Activated CD8-positive, alpha-beta memory T cell treated with anti-CD3 and anti-CD28 coated beads, Interleukin-2, amount 50 U/mL, for 1 hour (primary cell): ENCODE measurements around the gene NIP7.

ENCODE experiments used
- DNase-seq: peaks from one replicate; pipeline ENCODE4 v3.0.0-alpha.2; 2020; ENCODE audit errors: extremely low read depth

NIP7 gene

DNA sequence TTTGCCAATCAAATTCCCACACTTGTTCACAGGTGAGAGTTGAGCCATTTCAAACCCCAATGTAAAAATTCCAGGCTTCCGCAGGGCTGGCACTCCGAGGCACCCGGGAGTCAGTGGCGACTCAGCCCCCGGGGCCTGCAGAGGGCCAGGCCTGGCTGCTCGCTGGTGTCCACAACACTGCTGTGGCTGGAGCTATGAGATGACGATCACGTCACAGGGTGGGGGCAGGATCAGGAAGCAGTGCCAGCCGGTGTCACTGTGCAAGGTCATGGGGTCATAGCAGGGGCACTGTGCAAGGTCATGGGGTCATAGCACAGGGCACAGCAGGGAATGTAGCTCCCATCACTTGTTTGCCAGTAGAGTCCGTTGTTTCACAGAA lies 20.7 kb upstream of the NIP7 start:
- DNase-seq: no peak

- no peak for DNase-seq
Observed at GRCh38 chr16:69319381-69319780, 20.2 kb upstream of the NIP7 start.

DNA sequence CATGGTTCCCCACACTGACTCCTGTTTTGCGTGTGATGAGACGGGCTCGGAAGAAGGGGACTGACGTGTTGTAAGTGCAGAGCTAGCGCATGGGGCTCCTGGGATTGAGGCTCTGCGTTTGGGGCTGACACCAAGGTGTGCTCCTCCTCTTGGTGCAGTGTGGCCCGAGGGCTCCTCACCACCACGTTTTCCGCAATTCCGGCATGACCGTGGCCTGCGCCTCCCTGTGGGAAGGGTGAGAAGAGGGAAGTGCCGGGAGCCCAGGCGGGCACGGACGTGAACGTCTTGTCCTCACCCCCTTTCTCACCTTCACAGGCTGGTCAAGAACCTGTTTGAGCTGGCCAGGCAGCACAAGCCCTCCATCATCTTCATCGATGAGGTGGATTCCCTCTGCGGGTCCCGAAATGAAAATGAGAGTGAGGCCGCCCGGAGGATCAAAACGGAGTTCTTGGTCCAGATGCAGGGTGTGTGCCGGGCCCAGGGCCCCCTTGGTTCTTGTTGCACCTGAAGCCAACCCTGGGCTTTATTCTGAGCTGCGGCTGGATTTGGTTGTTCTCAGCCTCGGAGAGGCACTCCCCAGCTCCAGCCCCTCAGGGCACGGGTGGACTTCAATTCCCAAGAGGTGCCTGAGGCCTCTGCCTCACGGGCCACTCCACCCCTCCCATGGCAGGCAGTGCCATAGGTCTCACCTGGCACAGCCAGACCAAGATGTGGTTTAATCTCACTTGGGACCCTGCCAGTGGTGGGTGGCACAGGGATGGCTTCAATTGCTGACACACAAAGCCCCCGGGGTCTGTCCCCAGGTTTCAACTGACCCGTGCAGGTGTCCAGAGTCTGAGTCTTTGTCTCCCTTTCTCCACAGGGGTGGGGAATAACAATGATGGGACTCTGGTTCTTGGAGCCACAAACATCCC lies 19.5 kb upstream of the NIP7 start:
- DNase-seq: no peak

DNA sequence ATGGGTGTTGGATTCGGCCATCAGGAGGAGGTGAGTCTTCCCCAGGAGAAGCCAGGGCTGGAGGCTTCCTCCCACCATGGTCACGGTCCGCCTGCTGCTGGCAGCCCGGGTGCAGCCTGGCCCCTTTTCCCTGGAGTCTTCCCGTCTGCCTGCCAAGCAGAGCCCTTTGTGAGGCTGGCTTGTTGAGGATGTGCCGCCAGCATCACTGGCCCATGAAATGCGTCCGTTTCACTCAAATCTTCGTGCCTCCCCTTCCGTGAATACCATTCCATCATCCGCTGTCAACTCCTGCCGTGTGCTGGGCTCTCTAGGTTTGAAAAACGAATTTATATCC lies 18.9 kb upstream of the NIP7 start:
- no peak for DNase-seq

GRCh38 chr16:69321080-69321479 lies 18.5 kb upstream of the NIP7 start:
- DNase-seq: no peak

DNA sequence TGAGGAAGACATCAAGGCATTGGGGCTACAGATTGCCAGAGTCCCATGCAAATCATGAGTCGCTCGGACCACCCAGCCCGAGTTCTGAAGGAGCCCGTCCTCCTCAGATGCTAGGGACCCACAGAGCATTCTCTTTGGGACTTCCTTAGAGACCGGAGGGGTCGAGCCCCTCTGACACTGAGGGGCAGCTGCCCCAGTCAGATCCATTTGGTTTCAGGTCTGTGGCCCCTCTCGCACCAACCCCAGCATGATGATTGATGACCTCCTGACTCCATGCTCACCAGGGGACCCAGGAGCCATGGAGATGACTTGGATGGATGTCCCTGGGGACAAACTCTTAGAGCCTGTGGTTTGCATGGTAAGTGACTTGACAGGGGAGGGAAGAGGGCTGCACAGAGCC lies 17.2 kb upstream of the NIP7 start:
- DNase-seq: no peak

DNA sequence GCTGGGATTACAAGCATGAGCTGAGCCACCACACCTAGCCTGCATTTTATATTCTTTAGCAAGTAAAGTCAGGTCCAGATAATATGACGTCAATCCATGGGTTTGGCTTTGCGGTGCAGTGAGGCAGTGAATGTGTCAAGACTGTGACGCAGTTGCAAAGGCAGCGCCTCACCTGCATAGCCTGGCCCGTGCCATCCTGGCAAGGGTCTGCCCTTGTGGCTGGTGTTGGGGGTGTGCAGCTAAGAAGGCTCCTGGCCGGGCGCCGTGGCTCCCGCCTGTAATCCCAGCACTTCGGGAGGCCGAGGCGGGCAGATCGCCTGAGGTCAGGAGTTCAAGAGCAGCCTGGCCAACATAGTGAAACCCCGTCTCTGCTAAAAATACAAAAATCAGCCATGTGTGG lies 16.2 kb upstream of the NIP7 start:
- DNase-seq: no peak

DNA sequence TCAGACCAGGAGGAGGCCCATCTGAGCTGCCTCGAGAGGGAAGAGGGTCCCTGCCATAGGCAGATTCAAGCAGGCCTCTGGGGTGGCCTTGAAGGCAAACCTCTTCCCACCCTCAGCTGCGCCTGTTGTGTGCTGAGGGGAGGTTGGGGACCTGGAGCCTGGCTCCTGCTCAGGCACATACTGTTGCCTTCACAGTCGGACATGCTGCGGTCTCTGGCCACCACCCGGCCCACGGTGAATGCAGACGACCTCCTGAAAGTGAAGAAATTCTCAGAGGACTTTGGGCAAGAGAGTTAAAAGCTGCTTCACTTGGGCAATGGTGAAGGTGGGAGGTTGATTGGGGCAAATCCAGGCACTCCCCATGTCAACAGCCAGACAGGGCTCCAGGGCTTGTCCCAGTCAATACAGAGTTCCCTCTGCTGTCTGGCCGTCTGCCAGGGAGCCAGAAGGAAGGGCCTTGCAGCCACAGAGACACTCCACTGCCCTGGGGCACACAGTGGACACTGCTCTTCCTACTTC lies 15.5 kb upstream of the NIP7 start:
- no peak for DNase-seq

DNA sequence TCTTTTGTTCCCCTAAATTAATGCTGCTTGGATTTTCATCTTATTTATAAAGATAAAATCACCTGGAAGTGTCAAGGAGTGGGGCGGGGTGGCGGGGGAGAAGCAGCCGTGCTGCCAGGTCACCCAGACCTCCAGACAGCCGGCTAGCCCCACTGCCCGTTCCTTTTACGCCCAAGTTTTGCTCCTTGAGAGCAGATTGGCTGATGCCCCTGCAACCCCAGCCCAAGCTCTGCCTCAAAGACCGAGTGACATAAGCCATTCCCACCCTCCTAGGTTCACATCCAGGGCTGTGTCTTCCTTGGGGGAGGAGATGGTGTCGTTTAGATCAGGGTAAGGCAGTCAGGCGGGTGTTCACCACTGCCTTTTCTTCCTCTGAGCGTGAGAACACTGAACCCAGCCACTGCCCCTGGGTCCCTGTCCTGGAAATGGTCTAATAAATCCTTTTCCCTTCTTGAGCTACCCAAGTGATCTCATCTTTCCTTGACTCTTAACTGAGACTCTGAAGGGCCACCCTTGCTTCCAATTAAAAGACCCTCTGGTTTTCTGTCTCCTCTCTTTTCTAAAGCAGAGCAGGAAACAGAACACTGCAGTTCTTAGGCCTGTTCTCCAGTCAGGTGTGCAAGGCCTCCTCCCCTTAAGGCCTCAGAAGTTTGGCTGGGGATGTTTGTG lies 14.9 kb upstream of the NIP7 start:
- DNase-seq: no peak

GRCh38 chr16:69325784-69326171 lies 13.8 kb upstream of the NIP7 start:
- DNase-seq: no peak

DNA sequence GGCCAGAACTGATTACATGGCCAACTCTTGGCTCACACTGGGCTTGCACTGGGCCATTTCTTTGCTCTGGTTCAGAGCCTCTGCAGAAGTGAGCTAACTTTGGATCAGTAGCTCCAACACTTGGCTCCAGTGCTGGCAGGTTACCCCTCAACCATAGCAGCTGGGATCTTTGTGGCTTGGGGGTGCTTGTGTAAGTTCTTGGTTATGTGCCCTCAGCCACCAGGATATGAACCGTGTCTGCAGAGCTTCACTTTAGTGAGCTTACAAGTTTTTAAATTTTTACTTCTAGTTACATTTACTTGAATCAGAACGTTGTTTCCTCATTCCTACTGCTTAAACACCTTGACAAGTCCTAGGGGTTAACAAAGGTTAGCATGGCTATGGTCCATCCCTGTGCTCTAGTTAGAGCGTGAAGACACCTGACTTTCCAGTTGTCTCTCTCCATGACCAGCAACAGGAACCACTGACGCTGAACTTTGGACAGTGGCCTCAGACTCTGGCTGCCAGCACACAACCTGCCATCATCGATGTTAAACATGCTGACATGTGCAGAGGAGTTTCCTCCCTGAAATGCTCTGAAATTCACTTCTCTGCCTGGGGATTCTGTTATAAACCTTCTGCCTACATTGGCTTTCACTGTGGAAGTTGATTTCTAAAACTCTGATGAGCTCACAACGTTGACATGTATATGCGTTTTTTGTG lies 13.2 kb upstream of the NIP7 start:
- DNase-seq: no peak

DNA sequence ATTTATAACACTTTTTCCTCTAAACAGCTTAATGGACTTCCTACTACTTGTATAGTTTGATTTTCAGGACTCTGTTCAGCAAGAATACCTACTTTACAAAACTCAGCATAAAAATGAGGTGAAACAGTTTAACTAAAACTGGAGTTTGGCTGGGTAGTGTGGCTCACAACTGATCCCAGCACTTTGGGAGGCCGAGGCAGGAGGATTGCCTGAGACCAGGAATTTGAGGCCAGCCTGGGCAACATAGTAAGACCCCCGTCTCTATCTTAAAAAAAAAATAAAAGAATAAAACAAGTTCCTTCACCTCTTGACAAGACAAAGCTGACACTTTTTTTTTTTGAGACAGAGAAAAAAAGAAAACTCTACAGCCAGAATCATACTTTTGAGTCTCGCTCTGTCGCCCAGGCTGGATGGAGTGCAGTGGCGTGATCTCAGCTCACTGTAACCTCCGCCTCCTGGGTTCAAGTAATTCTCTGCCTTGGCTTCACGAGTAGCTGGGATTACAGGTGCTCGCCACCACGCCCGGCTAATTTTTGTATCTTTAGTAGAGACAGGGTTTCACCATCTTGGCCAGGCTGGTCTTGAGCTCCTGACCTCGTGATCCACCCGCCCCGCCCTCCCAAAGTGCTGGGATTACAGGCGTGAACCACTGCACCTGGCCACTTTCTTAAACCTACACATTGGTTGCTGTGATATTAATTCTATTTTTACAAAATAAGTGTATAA lies 11.8 kb upstream of the NIP7 start:
- no peak for DNase-seq

GRCh38 chr16:69328854-69329316 lies 10.7 kb upstream of the NIP7 start:
- DNase-seq: no peak

- DNase-seq: no peak
Observed at GRCh38 chr16:69329369-69330285, 9.9 kb upstream of the NIP7 start.

DNA sequence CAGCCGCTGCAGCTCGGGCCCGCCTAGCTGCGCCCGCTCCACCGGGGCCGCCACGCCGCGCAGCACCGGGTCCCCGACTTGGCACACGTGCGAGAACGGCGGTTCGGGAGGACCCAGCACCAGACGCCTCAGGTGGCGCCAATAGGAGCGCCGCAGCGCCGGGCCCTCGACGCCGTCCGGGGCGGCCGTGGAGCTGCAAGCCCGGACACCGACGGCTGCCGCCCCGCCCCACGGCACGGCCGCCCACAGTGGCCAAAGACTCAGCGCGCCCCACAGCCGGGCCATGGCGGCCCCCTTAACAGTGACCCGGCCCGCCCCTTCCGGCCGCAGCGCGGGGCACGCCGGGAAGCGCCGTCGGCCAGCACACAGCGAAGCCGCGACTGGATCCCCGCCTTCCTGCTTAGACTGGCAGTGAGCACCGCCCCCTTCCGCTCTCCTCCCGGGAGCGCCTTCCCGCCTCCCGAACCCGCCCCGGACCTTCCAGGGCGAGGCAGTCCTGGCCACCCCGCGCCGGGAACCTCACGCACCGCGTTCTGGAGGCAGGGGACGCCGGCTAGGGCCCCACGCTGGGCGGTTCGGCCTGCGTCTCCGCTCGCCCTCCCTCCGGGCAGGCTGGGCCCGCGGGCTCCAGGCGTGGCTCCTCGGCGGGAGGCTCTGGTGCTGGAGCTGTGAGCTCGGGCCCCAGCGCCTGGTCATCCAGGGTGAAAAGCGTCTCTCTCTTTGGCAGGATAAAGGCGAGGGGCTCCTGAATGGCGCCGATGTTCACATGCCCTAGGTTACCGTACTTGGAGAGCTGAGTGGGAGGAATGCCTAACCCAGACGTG lies 9.1 kb upstream of the NIP7 start, which contains the start of gene PDF:
PDF (minus strand) TSS at position 303 of the 824 bp plus-strand sequence; CDS start at position 285, 18 bp downstream.
- DNase-seq: peak; percentile 45

- DNase-seq: no peak
Observed at GRCh38 chr16:69334696-69335095, 4.9 kb upstream of the NIP7 start.

GRCh38 chr16:69338557-69339288 lies 849 bp upstream of the NIP7 start:
- no peak for DNase-seq

DNA sequence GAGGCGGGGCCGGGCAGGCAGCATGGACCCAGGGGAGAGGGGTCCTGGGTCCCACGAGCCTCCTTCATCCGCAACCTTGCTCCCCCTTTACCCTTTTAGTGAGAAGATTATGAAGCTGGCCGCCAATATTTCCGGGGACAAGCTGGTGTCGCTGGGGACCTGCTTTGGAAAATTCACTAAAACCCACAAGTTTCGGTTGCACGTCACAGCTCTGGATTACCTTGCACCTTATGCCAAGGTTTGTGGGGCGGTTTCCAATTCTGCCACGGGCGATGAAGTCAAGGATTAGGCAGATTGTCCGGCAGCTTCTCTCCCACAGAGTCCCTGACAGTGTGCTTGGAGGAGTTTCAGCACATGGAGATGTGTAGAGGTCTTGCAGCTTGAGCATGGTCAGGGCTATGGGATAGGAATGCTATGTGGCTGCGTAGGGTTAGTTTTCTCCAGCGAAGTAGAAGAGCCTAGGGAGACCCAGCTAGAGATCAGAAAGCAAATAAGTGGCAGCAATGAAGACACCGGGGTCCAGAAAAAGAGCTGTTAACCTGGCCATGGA lies 598 bp downstream of the NIP7 start:
- DNase-seq: no peak

DNA sequence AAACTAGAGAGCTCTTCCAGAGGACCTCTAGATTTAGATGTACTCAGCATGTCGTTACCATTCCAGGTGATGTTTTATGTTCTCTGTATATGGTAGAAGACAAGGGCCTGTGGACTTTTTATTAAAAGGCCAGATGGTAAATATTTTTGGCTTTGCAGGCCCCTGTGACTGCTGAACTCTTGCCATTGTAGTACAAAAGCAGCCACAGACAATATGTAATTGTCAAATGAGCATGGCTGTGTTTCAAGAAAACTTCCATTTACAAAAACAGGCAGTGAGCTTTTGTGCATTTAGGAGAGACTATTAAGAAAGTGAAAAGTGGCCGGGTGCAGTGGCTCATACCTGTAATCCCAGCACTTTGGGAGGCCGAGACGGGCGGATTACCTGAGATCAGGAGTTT lies 4.6 kb downstream of the NIP7 start:
- no peak for DNase-seq
